PFSK-1 (cell line): ENCODE results near the gene SLC29A2.

Experiments used
- FOXP2 ChIP-seq: optimal IDR thresholded peaks from 2 replicates; pipeline ENCODE3; 2011; ENCODE audit warnings: borderline replicate concordance, control low read depth, inconsistent platforms; ENCODE audit not compliant: insufficient read depth; ENCODE audit errors: extremely low read length, extremely low read depth
- POLR2AphosphoS5 ChIP-seq: IDR thresholded peaks from 2 replicates; pipeline ENCODE4 v1.6.1; 2012; ENCODE audit warnings: low read depth, mild to moderate bottlenecking, control low read depth, low read length, moderate library complexity
- SIN3A ChIP-seq: IDR thresholded peaks from 2 replicates; pipeline ENCODE4 v1.6.1; 2012; ENCODE audit warnings: mild to moderate bottlenecking, low read length, moderate library complexity, borderline replicate concordance; ENCODE audit not compliant: insufficient read depth
- TAF1 ChIP-seq: IDR thresholded peaks from 2 replicates; pipeline ENCODE4 v1.6.1; 2012; ENCODE audit warnings: low read length, control low read depth, borderline replicate concordance; ENCODE audit not compliant: insufficient read depth
- TF ChIP-seq, protein P1 (sequence below), 2 experiments: IDR thresholded peaks; 2 replicates each; pipeline versions ENCODE4 v1.6.1 to v1.8.0; 2011 to 2012; ENCODE audit warnings: low read depth in 2 of 2, low read length in 2 of 2, control low read depth in 1 of 2, inconsistent platforms in 1 of 2, mild to moderate bottlenecking in 1 of 2, moderate library complexity in 1 of 2; ENCODE audit not compliant: insufficient read depth in 1 of 2

The SLC29A2 gene

DNA sequence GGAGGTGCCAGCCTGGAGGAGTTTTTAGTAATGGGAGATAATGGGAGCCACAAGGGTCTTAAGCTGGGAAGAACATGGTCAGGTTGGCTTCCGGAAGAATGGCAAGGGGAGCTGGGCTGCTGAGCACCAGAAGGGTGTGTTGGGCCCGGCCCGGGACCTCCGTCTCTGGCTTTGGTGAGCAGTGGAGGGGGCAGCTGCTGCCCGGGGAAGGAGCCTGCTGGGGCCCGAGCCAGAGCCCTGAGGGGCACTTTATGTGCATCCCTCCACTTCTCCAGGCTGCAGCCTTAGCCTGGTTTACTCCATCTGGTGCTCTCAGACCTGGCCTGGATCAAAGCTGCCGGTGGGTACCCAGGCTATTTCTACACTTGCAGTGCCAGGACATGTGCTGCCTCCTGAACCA lies 40.5 kb upstream of the SLC29A2 start:
- TF ChIP-seq, protein P1, sequence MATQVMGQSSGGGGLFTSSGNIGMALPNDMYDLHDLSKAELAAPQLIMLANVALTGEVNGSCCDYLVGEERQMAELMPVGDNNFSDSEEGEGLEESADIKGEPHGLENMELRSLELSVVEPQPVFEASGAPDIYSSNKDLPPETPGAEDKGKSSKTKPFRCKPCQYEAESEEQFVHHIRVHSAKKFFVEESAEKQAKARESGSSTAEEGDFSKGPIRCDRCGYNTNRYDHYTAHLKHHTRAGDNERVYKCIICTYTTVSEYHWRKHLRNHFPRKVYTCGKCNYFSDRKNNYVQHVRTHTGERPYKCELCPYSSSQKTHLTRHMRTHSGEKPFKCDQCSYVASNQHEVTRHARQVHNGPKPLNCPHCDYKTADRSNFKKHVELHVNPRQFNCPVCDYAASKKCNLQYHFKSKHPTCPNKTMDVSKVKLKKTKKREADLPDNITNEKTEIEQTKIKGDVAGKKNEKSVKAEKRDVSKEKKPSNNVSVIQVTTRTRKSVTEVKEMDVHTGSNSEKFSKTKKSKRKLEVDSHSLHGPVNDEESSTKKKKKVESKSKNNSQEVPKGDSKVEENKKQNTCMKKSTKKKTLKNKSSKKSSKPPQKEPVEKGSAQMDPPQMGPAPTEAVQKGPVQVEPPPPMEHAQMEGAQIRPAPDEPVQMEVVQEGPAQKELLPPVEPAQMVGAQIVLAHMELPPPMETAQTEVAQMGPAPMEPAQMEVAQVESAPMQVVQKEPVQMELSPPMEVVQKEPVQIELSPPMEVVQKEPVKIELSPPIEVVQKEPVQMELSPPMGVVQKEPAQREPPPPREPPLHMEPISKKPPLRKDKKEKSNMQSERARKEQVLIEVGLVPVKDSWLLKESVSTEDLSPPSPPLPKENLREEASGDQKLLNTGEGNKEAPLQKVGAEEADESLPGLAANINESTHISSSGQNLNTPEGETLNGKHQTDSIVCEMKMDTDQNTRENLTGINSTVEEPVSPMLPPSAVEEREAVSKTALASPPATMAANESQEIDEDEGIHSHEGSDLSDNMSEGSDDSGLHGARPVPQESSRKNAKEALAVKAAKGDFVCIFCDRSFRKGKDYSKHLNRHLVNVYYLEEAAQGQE (IDR thresholded peaks at IDR 0.05; ENCODE audit: insufficient read depth in 1 of 2, low read depth in 2 of 2, low read length in 2 of 2) = no peak
- TF ChIP-seq SIN3A = no peak
- no peak for TF ChIP-seq FOXP2
- TF ChIP-seq POLR2AphosphoS5 = no peak
- no peak for TF ChIP-seq TAF1

DNA sequence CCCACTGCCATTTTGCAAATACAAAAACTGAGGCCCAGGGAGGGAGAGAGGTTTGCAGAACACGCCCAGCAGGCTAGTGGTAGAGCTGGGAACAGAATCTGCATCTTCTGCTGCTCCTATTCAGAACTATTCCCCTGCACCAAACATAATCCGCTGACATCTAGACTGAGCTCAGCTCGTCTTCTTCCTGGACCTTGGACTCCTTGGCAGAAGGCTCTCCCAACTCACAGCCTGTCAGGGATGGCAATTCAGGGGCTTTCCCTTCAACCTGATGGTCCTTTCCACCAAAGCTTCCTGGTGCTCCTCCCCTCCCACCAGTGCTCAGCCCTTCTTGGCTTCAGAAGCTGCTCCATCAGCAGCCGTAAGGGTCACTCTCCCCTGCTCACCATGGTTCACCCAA lies 39.8 kb upstream of the SLC29A2 start:
- TF ChIP-seq SIN3A (no peak), FOXP2 (no peak), TAF1 (no peak), POLR2AphosphoS5 (no peak)
- TF ChIP-seq, protein P1 (IDR thresholded peaks at IDR 0.05; ENCODE audit: insufficient read depth in 1 of 2, low read depth in 2 of 2, low read length in 2 of 2) = no peak

DNA sequence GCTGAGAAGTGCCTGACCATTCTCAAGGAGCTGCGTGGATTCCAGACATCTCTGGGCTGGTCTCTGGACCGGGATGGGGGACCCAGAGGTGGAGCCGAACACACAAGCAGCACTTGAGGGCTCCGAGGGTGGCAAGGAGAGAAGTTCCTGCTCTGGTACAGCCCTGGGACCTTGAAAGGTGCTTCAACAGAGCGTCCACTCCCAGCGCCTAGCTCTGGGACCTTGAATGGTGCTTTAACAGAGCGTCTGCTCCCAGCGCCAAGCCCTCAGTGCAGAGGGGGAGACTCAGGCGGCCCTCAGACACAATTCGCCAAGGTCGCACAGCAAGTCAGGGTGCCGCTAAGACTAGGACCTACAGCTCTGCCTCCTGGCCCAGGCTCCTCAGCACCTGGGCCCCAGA lies 38.6 kb upstream of the SLC29A2 start:
- no peak for TF ChIP-seq FOXP2
- no peak for TF ChIP-seq POLR2AphosphoS5
- no peak for TF ChIP-seq SIN3A
- TF ChIP-seq, protein P1 (IDR thresholded peaks at IDR 0.05; ENCODE audit: insufficient read depth in 1 of 2, low read depth in 2 of 2, low read length in 2 of 2) = no peak
- no peak for TF ChIP-seq TAF1

DNA sequence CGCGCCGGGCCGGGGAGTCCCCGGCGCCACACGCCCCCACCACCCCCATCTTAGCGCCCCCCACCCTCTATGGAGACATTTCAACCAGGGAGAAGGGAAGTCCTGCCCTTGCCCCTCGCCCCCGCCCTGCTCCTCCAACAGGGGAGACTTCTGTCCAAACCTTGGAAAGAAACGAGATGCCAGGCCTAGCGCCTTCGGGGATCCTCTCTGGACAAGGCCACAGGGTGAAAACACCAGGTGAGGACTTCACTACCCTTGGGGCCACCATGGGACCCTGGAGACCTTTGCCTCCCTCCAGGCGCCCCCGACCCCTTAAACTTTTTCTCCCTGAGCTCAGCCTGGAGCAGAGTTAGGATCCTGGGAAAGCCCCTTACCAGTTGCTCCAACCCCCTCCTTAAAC lies 37.7 kb upstream of the SLC29A2 start:
- TF ChIP-seq TAF1 (no peak), FOXP2 (no peak), SIN3A (no peak), POLR2AphosphoS5 (no peak)
- TF ChIP-seq, protein P1 (IDR thresholded peaks at IDR 0.05; ENCODE audit: insufficient read depth in 1 of 2, low read depth in 2 of 2, low read length in 2 of 2) = no peak
